A549 (cell line): ENCODE data around the gene ASIP.

Experiments
- CTCF ChIP-seq: fragments of >200 bp; sonication (Bioruptor Twin); formaldehyde crosslinking; IDR thresholded peaks from 3 replicates; pipeline ENCODE4 v1.5.1; 2016
- JUNB ChIP-seq: fragments of >200 bp; sonication (Bioruptor Twin); formaldehyde crosslinking; IDR thresholded peaks from 2 replicates; pipeline ENCODE4 v1.6.1; 2016
- MAFK ChIP-seq: fragments of 450-650 bp; IDR thresholded peaks from 2 replicates; pipeline ENCODE4 v1.6.1; 2014; ENCODE audit not compliant: partially characterized antibody
- MAX ChIP-seq: IDR thresholded peaks from 2 replicates; pipeline ENCODE4 v1.6.1; 2012
- MYC ChIP-seq: IDR thresholded peaks from 2 replicates; pipeline ENCODE4 v1.6.1; 2012; ENCODE audit warnings: mild to moderate bottlenecking, inconsistent platforms, low read length, improper control_type of control experiment, borderline replicate concordance
- NPAS2 ChIP-seq: fragments of 250-450 bp; sonication (Bioruptor Pico); IDR thresholded peaks from 2 replicates; pipeline ENCODE4 v1.8.0; 2022; ENCODE audit warnings: mild to moderate bottlenecking, moderate library complexity, borderline replicate concordance
- POLR2A ChIP-seq: IDR thresholded peaks from 2 replicates; pipeline ENCODE4 v1.6.1; 2012; ENCODE audit warnings: mild to moderate bottlenecking, low read length
- RCOR1 ChIP-seq: fragments of 150-350 bp; IDR thresholded peaks from 2 replicates; pipeline ENCODE4 v1.6.1; 2014; ENCODE audit warnings: antibody characterized with exemption, low read length, low read depth
- SMC3 ChIP-seq: fragments of >200 bp; sonication (Bioruptor Twin); formaldehyde crosslinking; IDR thresholded peaks from 3 replicates; pipeline ENCODE4 v1.6.1; 2018; ENCODE audit warnings: inconsistent platforms

DNA sequence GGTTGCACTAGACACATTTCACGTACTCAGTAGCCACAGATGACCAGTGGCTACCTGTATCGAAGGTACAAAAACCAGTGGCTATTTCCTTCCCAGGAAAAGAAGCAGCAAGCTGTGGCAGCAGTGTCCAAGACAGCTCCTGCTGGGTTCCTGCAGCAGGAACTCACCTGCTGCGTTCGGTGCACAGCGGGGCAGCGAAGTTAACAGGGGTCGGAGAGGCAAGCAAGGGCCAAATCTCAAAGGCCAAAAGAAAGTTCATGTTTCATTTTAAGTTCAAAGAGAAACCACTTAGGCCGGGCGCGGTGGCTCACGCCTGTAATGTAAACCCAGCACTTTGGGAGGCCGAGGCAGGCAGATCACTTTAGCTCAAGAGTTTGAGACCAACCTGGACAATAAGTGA is 26.9 kb downstream of the ASIP start:
- TF ChIP-seq JUNB (no peak), CTCF (no peak), POLR2A (no peak), MYC (no peak), SMC3 (no peak), MAFK (no peak), MAX (no peak), NPAS2 (CRISPR knock-in tag) (no peak), RCOR1 (no peak)
